HG02943 (cell line): ENCODE data around the gene TMEM72.
"Not testable (repeated sequence)": the region's sequence is repeated elsewhere in the genome, so short reads cannot be mapped to it uniquely, and the experiment has no call there.

Experiments used
- ATAC-seq: cut with Tn5 transposase; IDR thresholded peaks from one replicate; pipeline ENCODE4 v1.9.1; 2021; ENCODE audit warnings: mild to moderate bottlenecking, low read depth, moderate library complexity; ENCODE audit not compliant: unreplicated experiment

TMEM72 gene

GRCh38 chr10:44911081-44911540 lies at the start of gene TMEM72:
Gene TMEM72 (plus strand): TSS chr10:44911337. CDS start chr10:44911513, 176 bp downstream.
- ATAC-seq, result no peak

- ATAC-seq, result no peak
These were observed 49.0 kb upstream of the TMEM72 start for GRCh38 chr10:44862006-44862751.

- no peak for ATAC-seq
These were observed 48.2 kb upstream of the TMEM72 start for GRCh38 chr10:44862924-44863323.

GRCh38 chr10:44863344-44864047 lies 47.6 kb upstream of the TMEM72 start:
- no peak for ATAC-seq

- ATAC-seq, result no peak
These were observed 47.1 kb upstream of the TMEM72 start for GRCh38 chr10:44864051-44864450.

- ATAC-seq, result peak; percentile 88
These were observed 46.4 kb upstream of the TMEM72 start for GRCh38 chr10:44864637-44865288.

GRCh38 chr10:44865289-44865671 lies 45.9 kb upstream of the TMEM72 start:
- ATAC-seq, result no peak

GRCh38 chr10:44866367-44866766 lies 44.8 kb upstream of the TMEM72 start:
- not testable (repeated sequence) for ATAC-seq

- no peak for ATAC-seq
These were observed 41.1 kb upstream of the TMEM72 start for GRCh38 chr10:44870031-44870430.

- no peak for ATAC-seq
These were observed 38.0 kb upstream of the TMEM72 start for GRCh38 chr10:44873160-44873559.

GRCh38 chr10:44874166-44874565 lies 37.0 kb upstream of the TMEM72 start:
- no peak for ATAC-seq

- no peak for ATAC-seq
These were observed 32.2 kb upstream of the TMEM72 start for GRCh38 chr10:44878706-44879530.

GRCh38 chr10:44879531-44879899 lies 31.6 kb upstream of the TMEM72 start:
- no peak for ATAC-seq

GRCh38 chr10:44880090-44880715 lies 30.9 kb upstream of the TMEM72 start:
- no peak for ATAC-seq

- no peak for ATAC-seq
These were observed 29.5 kb upstream of the TMEM72 start for GRCh38 chr10:44881649-44882048.

GRCh38 chr10:44882166-44882720 lies 28.9 kb upstream of the TMEM72 start:
- ATAC-seq, result no peak

- ATAC-seq, result no peak
These were observed 27.4 kb upstream of the TMEM72 start for GRCh38 chr10:44883593-44884331.

- ATAC-seq, result no peak
These were observed 25.4 kb upstream of the TMEM72 start for GRCh38 chr10:44885710-44886109.

GRCh38 chr10:44886966-44887365 lies 24.2 kb upstream of the TMEM72 start:
- no peak for ATAC-seq
